Measurements from ENCODE around the gene SLAMF1. TPM values are rescaled to one million over a fixed set of nuclear protein-coding genes. Genes with fewer than 3 reads are reported as not detected.
A peak's percentile ranks its signal among the peaks of the same experiment; 100 is the strongest.
"Not testable (repeated sequence)": the region's sequence is repeated elsewhere in the genome, so short reads cannot be mapped to it uniquely, and the experiment has no call there.

The SLAMF1 gene
- total RNA-seq, 2 donors from 2014 or later = 84.3 to 96.3 TPM

DNA sequence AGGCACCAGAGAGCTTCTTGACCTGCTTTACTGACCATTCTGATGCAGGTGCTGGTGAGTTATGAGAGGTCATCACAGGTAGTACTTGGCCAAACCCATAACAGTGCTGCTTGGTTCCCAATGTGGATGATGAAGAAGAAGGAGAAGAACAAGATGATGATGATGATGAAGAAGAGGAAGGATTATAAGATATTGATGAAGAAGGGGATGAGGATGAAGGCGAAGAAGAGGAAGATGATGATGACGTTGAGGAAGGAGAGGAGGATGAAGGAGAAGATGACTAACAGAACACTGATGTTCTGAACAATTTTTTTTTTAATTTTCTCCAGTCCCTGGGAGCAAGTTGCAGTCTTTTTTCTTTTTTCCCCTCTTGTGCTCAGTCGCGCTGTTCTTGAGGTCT, 23.9 kb upstream of the SLAMF1 start:
- peaks cover 7 to 22% of the 10 kb centered on the region in 2 donors for H3K9me3 Mint-ChIP-seq
- no peak overlapping the region for H3K27ac Mint-ChIP-seq
- ATAC-seq (no peak), DNase-seq (ENCODE audit: low spot score in 2 of 2) (no peak)
- H3K36me3 Mint-ChIP-seq = peaks cover 19 to 49% of the 10 kb centered on the region in 2 donors

DNA sequence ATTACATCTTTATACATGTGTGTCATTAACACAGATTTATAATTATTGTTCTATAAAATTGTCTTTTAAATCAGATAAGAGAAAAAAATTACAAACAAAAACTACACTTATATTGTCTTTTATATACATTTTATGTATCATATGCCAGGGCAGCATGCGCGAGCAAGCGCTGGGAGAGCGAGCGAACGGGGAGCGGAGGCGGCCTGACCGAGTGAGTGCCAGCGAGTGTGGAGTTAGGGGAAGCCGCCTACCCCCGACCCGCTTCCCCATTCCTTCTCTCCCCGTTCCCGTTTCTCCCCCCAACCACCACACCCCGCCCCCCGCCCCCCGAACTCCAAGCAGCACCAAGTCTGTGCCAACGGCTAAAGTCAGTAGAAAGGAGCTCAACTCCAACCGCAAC, 23.0 kb upstream of the SLAMF1 start:
- ATAC-seq (no peak), DNase-seq (ENCODE audit: low spot score in 2 of 2) (no peak)
- H3K9me3 Mint-ChIP-seq = peaks cover 9 to 22% of the 10 kb centered on the region in 2 donors
- H3K27ac Mint-ChIP-seq = no peak overlapping the region
- peaks cover 22 to 49% of the 10 kb centered on the region in 2 donors for H3K36me3 Mint-ChIP-seq

DNA sequence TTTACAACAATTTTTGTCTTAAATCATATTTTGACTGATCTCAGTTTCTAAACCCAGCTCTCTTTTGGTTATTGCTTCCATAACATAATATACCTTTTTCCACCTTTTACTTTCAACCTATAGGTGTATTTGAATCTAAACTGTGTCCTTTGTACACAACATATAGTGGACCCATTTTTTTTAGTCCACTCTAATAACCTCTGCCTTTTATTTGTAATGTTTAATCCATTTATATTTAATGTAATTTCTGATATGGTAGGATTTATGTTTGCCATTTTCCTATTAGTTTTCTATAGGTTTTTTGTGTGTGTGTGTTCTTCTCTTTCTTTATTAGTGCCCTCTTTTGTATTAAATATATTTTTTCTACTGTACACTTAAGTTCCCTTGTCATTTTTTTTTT, 22.4 kb upstream of the SLAMF1 start:
- peaks cover 9 to 22% of the 10 kb centered on the region in 2 donors for H3K9me3 Mint-ChIP-seq
- peaks cover 22 to 49% of the 10 kb centered on the region in 2 donors for H3K36me3 Mint-ChIP-seq
- H3K27ac Mint-ChIP-seq = no peak overlapping the region
- ATAC-seq (no peak), DNase-seq (ENCODE audit: low spot score in 2 of 2) (no peak)

DNA sequence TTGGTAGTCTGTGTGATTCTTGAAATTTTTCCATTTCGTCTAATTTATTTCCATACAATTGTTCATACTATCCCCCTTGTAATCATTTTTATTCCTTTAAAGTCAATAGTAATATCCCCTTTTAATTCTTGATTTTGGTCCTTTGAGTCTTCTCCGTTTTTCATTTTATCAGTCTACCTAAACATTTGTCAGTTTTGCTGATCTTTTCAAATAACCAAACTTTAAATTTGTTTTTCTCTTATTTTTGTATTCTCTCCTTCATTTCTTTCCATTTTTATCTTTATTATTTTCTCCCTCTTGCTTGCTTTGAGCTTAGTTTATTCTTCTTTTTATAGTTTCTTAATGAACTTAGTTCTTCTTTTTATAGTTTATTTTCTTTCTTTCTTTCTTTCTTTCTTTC, 21.1 kb upstream of the SLAMF1 start:
- no peak overlapping the region for H3K27ac Mint-ChIP-seq
- H3K9me3 Mint-ChIP-seq = peaks cover 9 to 22% of the 10 kb centered on the region in 2 donors
- DNase-seq (ENCODE audit: low spot score in 2 of 2) (no peak), ATAC-seq (no peak)
- H3K36me3 Mint-ChIP-seq = peaks cover 22 to 53% of the 10 kb centered on the region in 2 donors

DNA sequence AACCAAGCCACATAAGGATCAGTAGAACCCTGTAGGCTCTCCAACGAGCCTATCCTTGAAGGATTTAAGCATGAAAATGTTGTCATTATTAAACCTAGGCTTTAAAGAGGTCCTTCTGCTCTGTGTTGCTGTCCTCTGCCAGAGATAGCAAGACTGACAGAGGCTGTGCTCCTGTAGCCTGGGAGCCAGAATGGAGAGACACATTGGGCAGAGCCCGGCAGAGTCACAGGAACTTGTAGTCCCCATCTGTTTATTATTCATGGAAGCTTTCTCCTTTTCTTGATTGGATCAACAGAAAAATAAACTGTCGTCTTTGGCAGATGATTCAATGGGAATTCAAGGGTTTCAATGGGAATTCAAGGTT, 19.2 kb upstream of the SLAMF1 start:
- peaks cover 19 to 65% of the 10 kb centered on the region in 2 donors for H3K36me3 Mint-ChIP-seq
- H3K9me3 Mint-ChIP-seq = peaks cover 9 to 25% of the 10 kb centered on the region in 2 donors
- DNase-seq (ENCODE audit: low spot score in 2 of 2) (no peak), ATAC-seq (peak; percentile 1 to 56)
- peak overlapping the region; percentile 86 to 95 for H3K27ac Mint-ChIP-seq

DNA sequence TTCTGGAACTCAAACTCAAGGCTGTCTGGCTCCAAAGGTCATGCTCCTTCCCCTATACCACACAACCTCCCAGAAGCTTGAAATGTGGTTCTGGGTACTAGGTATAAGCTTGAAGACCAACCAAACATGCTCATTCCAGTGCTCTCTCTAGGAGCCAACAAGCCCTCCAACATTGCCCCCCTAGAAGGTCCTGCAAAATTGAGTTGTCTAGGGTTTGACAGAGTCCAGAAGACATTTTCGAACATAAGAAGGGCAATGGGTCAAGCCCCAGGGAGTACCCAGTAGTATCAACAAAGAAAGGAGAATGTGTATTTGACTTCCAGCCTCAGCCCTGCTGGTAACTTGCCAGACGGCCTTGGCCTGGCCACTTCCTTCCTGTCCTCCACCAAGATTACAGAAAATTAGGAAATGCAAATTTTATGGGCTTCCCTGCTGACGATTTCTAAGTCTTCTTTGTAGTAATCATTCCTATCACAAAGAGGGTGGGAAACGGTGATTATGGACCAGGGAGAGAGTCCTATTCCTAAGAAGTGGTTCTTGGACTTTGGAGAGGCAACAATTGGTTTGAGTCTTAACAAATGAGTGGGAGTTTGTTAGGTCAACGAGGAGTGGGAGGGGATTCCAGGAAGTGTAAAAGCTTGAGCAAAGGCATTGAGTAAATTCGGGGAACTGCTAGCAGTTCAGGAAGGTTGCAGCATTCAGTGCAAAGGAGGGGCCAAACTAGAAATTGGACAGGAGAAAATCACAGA, 18.7 kb upstream of the SLAMF1 start:
- Mint-ChIP-seq H3K36me3 (peaks cover 18 to 65% of the 10 kb centered on the region in 2 donors), H3K9me3 (peaks cover 8 to 25% of the 10 kb centered on the region in 2 donors), H3K27ac (peak overlapping the region; percentile 86 to 95)
- no peak for DNase-seq (ENCODE audit: low spot score in 2 of 2)
- peak; percentile 61 to 71 for ATAC-seq

DNA sequence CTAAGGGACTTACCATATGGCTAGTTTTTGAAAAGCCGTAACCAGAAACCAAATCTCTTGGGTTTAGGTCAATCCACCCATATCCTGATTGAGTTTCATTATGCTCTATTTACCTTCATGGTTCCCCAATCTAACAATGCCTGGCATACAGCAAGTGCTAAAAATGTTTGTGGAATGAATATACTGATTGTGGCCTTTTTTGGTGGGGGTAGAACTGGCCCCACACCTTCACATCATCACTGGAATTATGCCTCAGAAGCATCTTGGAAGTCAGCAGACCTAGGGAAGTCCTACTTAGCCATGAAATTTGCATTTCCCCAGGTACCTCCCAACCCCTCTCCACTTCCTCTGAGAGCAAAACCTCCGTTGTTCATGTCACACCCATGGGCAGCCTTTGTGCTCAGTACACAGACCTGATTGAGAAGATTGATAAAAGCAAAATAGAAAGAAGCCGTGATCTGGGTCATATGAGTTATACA, 17.8 kb upstream of the SLAMF1 start:
- Mint-ChIP-seq H3K27ac (peak overlapping the region; percentile 86 to 93), H3K9me3 (peaks cover 8 to 33% of the 10 kb centered on the region in 2 donors), H3K36me3 (peaks cover 12 to 65% of the 10 kb centered on the region in 2 donors)
- no peak for DNase-seq (ENCODE audit: low spot score in 2 of 2)
- ATAC-seq = peak; percentile 71 to 86

DNA sequence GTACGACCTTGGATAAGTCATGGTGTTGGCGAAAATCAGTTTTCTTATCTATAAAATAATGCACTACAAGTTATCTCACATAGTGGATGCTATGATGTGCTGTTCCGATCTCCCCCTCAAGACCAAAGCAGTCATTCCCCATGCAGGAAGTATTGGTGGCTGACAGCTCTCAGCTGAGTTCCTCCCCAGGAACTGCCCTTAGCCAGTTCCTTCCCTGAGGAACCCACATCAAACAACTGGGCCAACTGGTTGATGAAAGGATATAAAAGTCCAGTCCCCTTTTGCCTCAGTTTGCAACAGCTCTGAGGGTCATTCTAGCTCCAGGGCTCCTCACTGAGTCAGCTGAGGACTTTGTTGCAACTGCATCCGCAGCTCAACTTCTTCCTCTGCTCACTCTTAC, 16.1 kb upstream of the SLAMF1 start:
- Mint-ChIP-seq H3K9me3 (peaks cover 8 to 29% of the 10 kb centered on the region in 2 donors), H3K27ac (no peak overlapping the region), H3K36me3 (peaks cover 12 to 62% of the 10 kb centered on the region in 2 donors)
- DNase-seq (ENCODE audit: low spot score in 2 of 2) (no peak), ATAC-seq (peak in 1 of 2 donors; percentile 38)

DNA sequence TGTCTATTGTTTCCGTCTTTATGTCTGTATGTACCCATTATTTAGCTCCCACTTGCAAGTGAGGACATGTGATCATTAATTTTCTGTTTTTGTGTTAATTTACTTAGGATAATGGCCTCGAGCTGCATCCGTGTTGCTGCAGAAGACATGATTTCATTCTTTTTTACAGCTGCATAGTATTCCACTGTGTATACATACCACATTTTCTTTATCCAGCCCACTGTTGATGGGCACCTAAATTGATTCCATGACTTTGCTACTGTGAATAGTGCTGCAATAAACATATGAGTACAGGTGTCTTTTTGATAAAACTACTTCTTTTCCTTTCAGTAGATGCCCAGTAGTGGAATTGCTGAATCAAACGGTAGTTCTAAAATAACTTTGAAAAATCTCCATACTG, 12.7 kb upstream of the SLAMF1 start:
- Mint-ChIP-seq H3K36me3 (peaks cover 4 to 49% of the 10 kb centered on the region in 2 donors), H3K27ac (no peak overlapping the region), H3K9me3 (peaks cover 4 to 24% of the 10 kb centered on the region in 2 donors)
- no peak for DNase-seq (ENCODE audit: low spot score in 2 of 2)
- ATAC-seq = no peak

DNA sequence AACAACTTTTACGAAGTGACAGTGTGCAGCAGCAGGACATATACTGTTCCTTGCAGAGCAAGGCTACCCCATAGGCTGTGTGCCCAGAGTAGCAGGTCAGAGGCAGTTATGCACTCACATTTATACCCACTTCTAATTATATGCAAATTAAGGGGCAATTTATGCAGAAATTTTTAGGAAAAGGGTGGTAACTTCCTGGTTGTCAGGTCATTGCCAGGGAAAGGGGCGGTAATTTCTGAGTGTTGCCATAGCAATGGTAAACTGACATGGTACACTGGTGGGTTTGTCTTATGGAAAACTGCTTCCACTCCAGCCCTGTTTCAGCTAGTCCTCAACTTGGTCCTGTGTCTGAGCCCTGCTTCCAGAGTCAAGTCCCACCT, 12.0 kb upstream of the SLAMF1 start:
- H3K9me3 Mint-ChIP-seq = peaks cover 4 to 24% of the 10 kb centered on the region in 2 donors
- H3K36me3 Mint-ChIP-seq = peaks cover 4 to 54% of the 10 kb centered on the region in 2 donors
- DNase-seq (ENCODE audit: low spot score in 2 of 2) (no peak), ATAC-seq (no peak)
- peak overlapping the region in 1 of 2 donors; percentile 18 for H3K27ac Mint-ChIP-seq

DNA sequence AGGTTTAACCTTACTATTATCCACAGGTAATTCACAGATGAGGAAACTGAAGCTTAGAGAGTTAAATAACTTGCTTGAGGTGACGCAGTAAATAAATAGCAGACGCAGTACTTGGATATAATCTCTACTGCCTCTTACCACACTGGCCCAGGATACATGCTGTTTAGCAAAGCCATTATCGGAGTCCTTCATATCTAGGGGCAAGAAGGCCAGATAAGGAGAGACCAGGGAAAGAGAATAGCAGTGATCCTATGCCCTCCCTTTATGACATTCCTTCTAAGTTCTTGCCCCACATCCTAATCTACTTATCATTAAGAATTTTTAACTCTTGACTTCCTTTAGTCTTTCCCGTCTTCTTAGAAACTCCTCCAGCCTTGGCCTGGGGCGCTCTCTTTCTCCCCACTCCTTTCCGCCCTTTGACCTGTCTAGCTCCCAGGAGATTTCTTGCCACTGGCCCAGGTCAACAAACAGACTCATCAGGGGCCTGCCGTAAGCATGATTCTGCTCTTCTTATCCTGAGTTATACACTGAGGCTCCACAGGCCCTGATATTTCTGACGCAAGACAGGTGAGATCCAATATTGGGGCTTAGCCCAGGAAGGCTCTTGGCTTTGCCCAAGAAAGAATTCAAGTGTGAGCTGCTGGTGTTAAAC, 11.4 kb upstream of the SLAMF1 start:
- ATAC-seq (no peak), DNase-seq (ENCODE audit: low spot score in 2 of 2) (no peak)
- Mint-ChIP-seq H3K9me3 (peaks cover 4 to 24% of the 10 kb centered on the region in 2 donors), H3K36me3 (peaks cover 4 to 56% of the 10 kb centered on the region in 2 donors), H3K27ac (peak overlapping the region in 1 of 2 donors; percentile 18)

DNA sequence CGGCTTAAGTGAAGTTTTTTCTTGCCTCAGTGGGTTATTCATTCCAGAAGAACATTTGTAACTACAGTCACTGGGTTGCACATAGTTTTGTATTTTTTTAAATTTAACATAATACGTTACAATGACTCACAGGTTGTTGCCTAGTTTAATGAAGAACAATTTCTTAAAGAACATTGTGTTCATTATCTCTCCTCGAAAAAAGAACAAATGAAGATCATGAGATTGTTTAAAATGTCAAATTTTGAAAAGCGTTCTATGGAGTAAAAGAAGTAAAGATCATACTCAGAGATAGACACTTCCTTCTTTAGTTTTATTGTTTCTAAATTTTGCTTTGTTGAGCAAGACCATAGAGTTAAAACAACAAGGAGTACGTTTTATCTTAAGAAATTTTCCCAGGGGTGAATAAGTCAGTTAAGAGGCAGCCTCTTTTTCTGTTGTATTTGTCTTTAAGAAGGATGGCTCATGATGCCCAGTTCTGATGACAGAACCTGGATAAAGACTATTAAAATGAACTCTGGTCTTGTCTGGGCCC, 10.5 kb upstream of the SLAMF1 start:
- H3K9me3 Mint-ChIP-seq = peaks cover 4 to 24% of the 10 kb centered on the region in 2 donors
- no peak for DNase-seq (ENCODE audit: low spot score in 2 of 2)
- peak overlapping the region; percentile 80 to 84 for H3K27ac Mint-ChIP-seq
- peak; percentile 64 to 67 for ATAC-seq
- peaks cover 4 to 54% of the 10 kb centered on the region in 2 donors for H3K36me3 Mint-ChIP-seq

DNA sequence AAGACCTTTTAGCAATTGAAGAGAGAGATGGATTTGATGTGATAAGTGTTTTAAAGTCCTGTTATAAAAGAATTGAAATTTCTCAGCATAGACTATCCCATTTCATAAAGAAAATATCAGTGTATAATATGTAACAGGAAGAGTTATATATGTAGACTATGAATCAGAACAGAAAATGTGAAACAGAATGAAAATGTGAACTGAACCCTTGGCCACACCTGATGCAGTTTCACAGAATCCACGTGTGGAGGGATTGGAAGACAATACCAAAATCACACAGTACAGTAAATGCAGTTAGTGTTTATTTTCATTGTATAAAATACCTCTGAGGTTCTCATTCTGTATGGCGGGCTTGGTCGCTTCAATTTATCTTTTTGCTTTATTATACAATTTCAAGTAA, 9.9 kb upstream of the SLAMF1 start:
- peak; percentile 72 to 86 for ATAC-seq
- no peak for DNase-seq (ENCODE audit: low spot score in 2 of 2)
- Mint-ChIP-seq H3K36me3 (peaks cover 4 to 48% of the 10 kb centered on the region in 2 donors), H3K27ac (peak overlapping the region; percentile 80 to 84), H3K9me3 (peaks cover 4 to 24% of the 10 kb centered on the region in 2 donors)

DNA sequence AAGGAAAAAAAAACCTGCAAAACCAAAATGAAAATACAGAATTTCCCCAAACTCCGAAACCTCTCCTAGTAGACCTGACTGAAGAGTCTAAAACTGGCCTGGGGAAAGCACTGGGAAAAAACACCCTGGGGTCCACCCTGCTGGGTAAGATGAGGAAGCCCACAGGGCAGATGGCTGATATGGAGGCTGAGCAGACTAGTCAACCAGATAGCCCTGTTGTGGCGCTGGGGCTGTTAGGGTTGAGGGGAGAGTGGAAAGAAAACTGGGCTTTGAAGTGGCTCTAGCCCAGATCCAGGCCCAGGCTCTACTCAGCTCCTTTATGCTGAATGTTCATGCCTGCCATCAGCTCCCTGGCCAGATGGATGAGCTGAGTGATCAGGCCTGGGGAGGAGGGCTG, 6.8 kb upstream of the SLAMF1 start:
- H3K27ac Mint-ChIP-seq = peak overlapping the region in 1 of 2 donors; percentile 52
- no peak for DNase-seq (ENCODE audit: low spot score in 2 of 2)
- peak in 1 of 2 donors; percentile 28 for ATAC-seq
- no peaks in the 10 kb centered on the region for H3K9me3 Mint-ChIP-seq
- peaks cover 7 to 38% of the 10 kb centered on the region in 2 donors for H3K36me3 Mint-ChIP-seq

DNA sequence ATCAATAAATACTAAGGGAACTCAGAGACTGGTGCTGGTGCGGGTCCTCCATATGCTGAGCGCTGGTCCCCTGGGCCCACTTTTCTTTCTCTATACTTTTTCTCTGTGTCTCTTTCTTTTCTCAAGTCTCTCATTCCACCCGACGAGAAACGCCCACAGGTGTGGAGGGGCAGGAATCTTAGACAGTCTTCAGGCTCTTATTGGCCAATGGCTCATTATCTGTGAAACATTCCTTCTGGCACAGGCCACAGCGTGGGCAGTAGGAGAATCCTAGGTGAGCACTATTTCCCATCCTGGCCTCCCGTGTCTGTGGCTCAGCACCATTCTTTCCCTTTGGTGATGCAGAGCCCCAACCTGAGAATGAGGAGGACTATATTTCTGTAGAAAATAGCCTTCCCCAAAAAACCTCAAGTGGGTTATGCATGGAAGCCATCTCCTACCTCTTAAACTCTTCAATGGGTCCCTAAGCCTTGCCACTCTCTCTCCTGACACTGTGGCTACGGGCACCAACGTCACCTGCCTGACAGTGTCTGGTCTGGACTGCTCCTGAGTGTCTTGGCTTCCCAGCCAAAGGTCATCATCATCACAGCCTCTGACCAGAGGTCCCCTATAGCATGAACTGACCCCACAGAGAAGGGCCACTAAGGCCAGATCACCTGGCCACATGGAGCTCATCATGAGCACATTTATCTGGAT, 6.2 kb upstream of the SLAMF1 start:
- no peak for ATAC-seq

DNA sequence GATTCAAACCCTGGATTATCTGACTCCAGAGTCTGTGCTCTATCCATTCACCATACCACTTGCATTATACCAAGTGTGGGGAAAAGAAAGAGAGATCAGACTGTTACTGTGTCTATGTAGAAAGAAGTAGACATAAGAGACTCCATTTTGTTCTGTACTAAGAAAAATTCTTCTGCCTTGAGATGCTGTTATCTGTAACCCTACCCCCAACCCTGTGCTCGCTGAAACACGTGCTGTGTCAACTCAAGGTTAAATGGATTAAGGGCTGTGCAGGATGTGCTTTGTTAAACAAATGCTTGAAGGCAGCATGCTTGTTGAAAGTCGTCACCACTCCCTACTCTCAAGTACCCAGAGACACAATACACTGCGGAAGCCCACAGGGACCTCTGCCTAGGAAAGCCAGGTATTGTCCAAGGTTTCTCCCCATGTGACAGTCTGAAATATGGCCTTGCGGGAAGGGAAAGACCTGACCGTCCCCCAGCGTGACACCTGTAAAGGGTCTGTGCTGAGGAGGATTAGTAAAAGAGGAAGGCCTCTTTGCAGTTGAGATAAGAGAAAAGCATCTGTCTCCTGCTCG, 5.3 kb upstream of the SLAMF1 start:
- ATAC-seq; DNase-seq (ENCODE audit: low spot score in 2 of 2); H3K9me3 Mint-ChIP-seq: not testable (repeated sequence)
- peak overlapping the region; percentile 52 to 78 for H3K27ac Mint-ChIP-seq
- peaks cover 19 to 41% of the 10 kb centered on the region in 2 donors for H3K36me3 Mint-ChIP-seq

More for the DNA sequence above, 6.2 kb upstream of the SLAMF1 start:
- Mint-ChIP-seq H3K9me3 (no peaks in the 10 kb centered on the region), H3K27ac (peak overlapping the region; percentile 52 to 78), H3K36me3 (peaks cover 12 to 39% of the 10 kb centered on the region in 2 donors)
- no peak for DNase-seq (ENCODE audit: low spot score in 2 of 2)
